Gastrocnemius medialis (tissue), 4 donors: ENCODE results near the gene NCCRP1.

ENCODE experiments used
- CTCF ChIP-seq, 5 experiments: fragments of 450-650 bp in 3 of 5; fragments of 200-600 bp in 2 of 5; sonication (generic) in 2 of 5; IDR thresholded peaks in 4 of 5; conservative IDR thresholded peaks in 1 of 5; 1 replicate in 4 of 5; 2 replicates in 1 of 5; pipeline ENCODE4 v1.5.1; 2016 to 2019; ENCODE audit warnings: antibody characterized with exemption in 5 of 5, mild to moderate bottlenecking in 3 of 5, moderate library complexity in 3 of 5
- POLR2A ChIP-seq, 2 donors: fragments of 450-650 bp; IDR thresholded peaks; one replicate each; pipeline ENCODE4 v1.6.1; 2017; ENCODE audit warnings: antibody characterized with exemption in 2 of 2, mild to moderate bottlenecking in 2 of 2, moderate library complexity in 2 of 2

GRCh38 chr19:39156326-39157230 is 40.2 kb upstream of the NCCRP1 start:
- TF ChIP-seq CTCF (IDR thresholded peaks at IDR 0.05 in 4 of 5, conservative IDR thresholded peaks at IDR 0.05 in 1 of 5) (no peak), POLR2A (IDR thresholded peaks at IDR 0.05) (no peak)
